Activated CD8-positive, alpha-beta T cell treated with anti-CD3 and anti-CD28 coated beads, Interleukin-2, amount 10 ng/mL, durations not matched to agents 7 days and 5 days (primary cell): Measurements from ENCODE around the gene C10orf67. TPM values are rescaled to one million over a fixed set of nuclear protein-coding genes. Genes with fewer than 3 reads are reported as not detected.

Source experiments
- ATAC-seq: fragments of 150-1000 bp; cut with Tn5 transposase; one replicate; pipeline ENCODE4 v1.10.0; 2021; ENCODE audit warnings: moderate library complexity
- CTCF ChIA-PET: fragments of 350-600 bp; sonication (Branson Sonifier 250); formaldehyde crosslinking; loops from one replicate; lab custom pipeline; 2021; ENCODE audit warnings: antibody characterized with exemption; lab: Charles Lee
- POLR2A ChIA-PET: fragments of 350-600 bp; sonication (Branson Sonifier 250); formaldehyde crosslinking; loops from one replicate; lab custom pipeline; 2021; ENCODE audit warnings: antibody characterized with exemption; lab: Charles Lee
- DNase-seq: peaks from one replicate; pipeline ENCODE4 v3.0.0-alpha.2; 2020
- H3K27ac Mint-ChIP-seq: one replicate; pipeline ENCODE4 v1.8.0; 2021; ENCODE audit warnings: mild to moderate bottlenecking, mixed read lengths
- H3K27me3 Mint-ChIP-seq: one replicate; pipeline ENCODE4 v1.8.0; 2021; ENCODE audit warnings: low read depth, mixed read lengths
- H3K36me3 Mint-ChIP-seq: one replicate; pipeline ENCODE4 v1.8.0; 2021; ENCODE audit warnings: low read depth, mixed read lengths
- H3K4me1 Mint-ChIP-seq: one replicate; pipeline ENCODE4 v1.8.0; 2021; ENCODE audit warnings: low read depth, mixed read lengths
- H3K4me3 Mint-ChIP-seq: one replicate; pipeline ENCODE4 v1.8.0; 2021; ENCODE audit warnings: mild to moderate bottlenecking, mixed read lengths
- H3K9me3 Mint-ChIP-seq: one replicate; pipeline ENCODE4 v1.8.0; 2022; ENCODE audit warnings: mixed read lengths; ENCODE audit not compliant: insufficient read depth
- total RNA-seq, 2 experiments: library from RNA; stranded (reverse); gene quantifications; one replicate each; pipeline ENCODE4 v1.2.3, GENCODE V29; 2021

Gene C10orf67
- total RNA-seq, 2 experiments from 2014 or later: not detected

DNA sequence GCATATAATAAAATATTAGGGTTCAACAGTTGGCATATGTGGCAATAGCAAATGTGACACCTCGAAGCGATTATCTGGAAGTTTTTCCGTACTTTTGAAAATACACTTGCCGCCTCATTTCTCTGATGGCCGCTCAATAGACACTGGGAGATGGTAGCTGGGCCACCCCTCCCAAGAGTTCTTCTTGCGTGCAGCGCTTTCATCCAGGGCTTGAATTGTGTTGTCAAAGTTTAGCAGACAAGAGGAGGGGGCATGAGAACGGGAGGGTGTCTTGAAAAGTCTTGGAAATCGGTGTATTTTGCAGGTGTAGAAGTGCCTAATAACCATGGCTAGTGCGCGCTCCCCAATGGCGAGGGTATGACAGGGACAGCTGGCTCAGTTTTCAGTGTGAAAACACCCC is 144.0 kb downstream of the C10orf67 start:
- POLR2A ChIA-PET: no interaction called here
- Mint-ChIP-seq H3K4me3 (no peak overlapping the region), H3K36me3 (no peaks in the 10 kb centered on the region), H3K4me1 (peaks cover 12% of the 10 kb centered on the region), H3K27ac (no peak overlapping the region), H3K27me3 (peaks cover 81% of the 10 kb centered on the region), H3K9me3 (no peaks in the 10 kb centered on the region)
- ATAC-seq (no peak), DNase-seq (no peak)
- CTCF ChIA-PET: no interaction called here

DNA sequence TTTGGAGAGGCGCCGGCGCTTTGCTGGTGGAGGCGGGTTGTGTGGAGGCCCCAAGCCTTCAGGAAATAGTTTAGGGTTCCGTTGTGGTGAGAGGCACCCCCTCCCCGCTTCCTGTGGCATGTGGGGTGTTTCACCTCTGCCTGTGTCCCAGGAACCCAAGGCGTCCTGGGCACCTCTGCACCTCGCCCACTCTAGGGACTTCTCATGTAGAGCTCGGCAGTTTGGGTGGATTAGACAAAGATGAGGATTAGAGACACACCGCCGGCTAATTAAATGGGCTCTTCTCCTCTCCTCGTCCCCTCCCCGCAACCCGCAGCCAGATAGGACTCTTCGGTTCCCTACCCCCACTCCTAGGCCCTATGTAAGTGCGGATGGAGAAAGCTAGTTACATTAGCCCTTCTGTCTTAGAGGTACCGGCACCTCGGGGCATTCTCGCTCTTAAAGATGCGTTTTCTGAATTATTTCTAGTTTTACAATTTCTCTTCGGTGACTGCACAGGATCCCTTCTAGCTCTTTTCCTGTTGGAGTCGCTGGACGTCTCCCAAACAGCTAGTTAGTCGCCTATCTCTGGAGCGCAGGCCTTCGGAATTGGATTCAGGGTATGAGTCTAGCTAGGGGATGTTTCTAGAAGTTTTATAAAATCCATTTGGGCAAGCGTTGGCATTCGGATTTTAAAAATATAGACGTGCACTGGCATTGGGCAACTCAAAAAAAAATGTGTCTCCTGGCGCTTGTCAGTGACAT is 144.7 kb downstream of the C10orf67 start:
- Mint-ChIP-seq H3K27me3 (peaks cover 83% of the 10 kb centered on the region), H3K9me3 (no peaks in the 10 kb centered on the region), H3K4me3 (no peak overlapping the region), H3K27ac (no peak overlapping the region), H3K36me3 (no peaks in the 10 kb centered on the region), H3K4me1 (peaks cover 14% of the 10 kb centered on the region)
- DNase-seq (peak; percentile 23), ATAC-seq (no peak)
- ChIA-PET CTCF (no interaction called here), POLR2A (no interaction called here)

DNA sequence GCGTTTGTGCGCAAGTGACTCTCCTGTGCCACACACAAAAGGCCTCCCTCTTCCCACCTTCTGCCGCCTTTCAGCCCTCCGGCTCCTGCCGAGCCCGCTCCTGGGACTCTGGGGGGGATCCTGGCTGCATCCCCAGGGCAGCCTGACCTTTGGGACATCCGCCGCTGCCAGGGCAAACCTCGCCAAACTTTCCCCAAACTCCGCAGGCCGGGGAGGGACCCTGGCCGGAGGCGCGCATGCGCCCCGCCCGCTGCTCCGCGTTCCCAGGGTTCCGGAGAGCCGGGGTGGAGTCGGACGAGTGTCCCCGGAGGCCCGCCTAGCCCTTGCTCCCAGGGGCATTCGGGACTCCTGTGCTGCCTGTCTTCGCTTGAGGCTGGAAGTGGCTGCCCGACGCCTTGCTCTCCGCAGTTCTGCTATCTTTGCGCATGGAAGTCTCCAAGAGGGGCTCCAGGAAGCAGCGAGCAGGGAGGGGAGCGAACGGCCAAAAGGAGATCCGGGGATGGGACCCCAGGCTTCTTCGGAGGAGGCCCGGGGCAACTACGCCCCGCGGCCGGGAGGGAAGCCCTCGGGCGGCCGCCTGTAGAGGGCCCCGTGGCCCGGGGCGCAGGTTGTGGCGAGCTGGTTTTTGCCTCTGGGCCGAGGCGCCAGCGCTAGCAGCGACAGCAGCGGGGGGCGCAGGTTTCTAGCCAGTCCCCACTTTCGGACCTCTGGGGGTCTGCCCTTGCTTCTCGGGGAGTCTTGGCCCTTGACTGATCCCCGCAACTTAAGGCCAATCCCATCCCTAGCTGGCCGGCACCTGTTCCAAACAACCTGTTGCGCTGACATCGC is 145.4 kb downstream of the C10orf67 start:
- Mint-ChIP-seq H3K4me3 (no peak overlapping the region), H3K4me1 (peaks cover 14% of the 10 kb centered on the region), H3K9me3 (no peaks in the 10 kb centered on the region), H3K27me3 (peaks cover 81% of the 10 kb centered on the region), H3K36me3 (no peaks in the 10 kb centered on the region), H3K27ac (no peak overlapping the region)
- ChIA-PET CTCF (no interaction called here), POLR2A (no interaction called here)
- DNase-seq: no peak
- no peak for ATAC-seq

GRCh38 chr10:23198610-23198939 is 146.0 kb downstream of the C10orf67 start:
- DNase-seq (no peak), ATAC-seq (no peak)
- Mint-ChIP-seq H3K4me1 (peaks cover 15% of the 10 kb centered on the region), H3K9me3 (no peaks in the 10 kb centered on the region), H3K27ac (no peak overlapping the region), H3K27me3 (peaks cover 81% of the 10 kb centered on the region), H3K36me3 (peaks cover 1% of the 10 kb centered on the region), H3K4me3 (no peak overlapping the region)
- ChIA-PET POLR2A (no interaction called here), CTCF (no interaction called here)

DNA sequence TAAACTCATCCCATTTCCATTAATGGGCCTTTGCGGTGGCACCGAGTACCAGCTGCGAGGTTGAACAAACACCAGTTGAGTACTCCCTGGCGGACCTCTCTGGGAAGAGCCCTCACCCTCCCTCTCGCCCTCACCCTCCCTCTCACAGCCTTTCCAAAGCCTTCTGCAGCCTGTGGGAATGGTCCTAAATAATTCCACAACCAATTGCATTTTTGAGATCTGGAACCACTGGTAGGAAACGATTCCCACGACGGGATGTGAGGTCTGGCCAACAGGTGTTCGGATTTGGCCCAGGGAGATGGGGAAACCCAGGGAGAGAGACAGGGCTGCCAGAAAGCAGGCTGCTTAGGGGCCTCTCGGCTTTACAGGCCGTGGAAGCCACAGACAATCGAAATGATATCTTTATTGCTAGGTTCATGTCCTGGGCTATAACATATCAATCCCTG is 147.2 kb downstream of the C10orf67 start:
- Mint-ChIP-seq H3K36me3 (peaks cover 3% of the 10 kb centered on the region), H3K4me1 (peaks cover 15% of the 10 kb centered on the region), H3K27me3 (peaks cover 77% of the 10 kb centered on the region), H3K4me3 (no peak overlapping the region), H3K9me3 (no peaks in the 10 kb centered on the region), H3K27ac (no peak overlapping the region)
- DNase-seq (no peak), ATAC-seq (no peak)
- POLR2A ChIA-PET: no interaction called here
- CTCF ChIA-PET: interaction anchor here (1.0 kb wide), 1 partner anchor 15 kb away, joined by 3 read pairs; no protein-coding TSS in a partner anchor

DNA sequence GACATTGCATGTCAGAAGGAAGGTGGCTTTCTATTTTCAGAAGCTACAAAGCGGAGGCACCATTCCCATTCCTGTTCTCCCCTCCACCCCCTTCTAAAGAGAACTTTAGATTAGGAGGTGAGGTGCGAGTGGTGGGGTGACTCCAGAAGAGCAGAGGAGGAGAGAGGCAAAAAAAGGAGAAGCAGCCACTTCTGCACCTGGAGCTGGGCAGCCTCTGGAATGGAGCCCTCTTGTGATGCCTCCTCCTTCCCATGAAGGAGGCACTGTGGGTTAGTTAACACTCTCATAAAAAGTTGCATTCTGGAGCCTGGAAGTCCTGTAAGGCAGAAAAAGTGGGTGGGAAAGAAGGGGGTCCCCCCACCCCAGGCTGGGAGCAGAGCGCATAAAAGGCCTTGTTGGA is 147.7 kb downstream of the C10orf67 start:
- ChIA-PET CTCF (interaction anchor here (1.0 kb wide), 1 partner anchor 15 kb away, joined by 3 read pairs; no protein-coding TSS in a partner anchor), POLR2A (no interaction called here)
- no peak overlapping the region for H3K4me3 Mint-ChIP-seq
- ATAC-seq (no peak), DNase-seq (no peak)
- no peaks in the 10 kb centered on the region for H3K9me3 Mint-ChIP-seq
- no peak overlapping the region for H3K27ac Mint-ChIP-seq
- H3K36me3 Mint-ChIP-seq: peaks cover 3% of the 10 kb centered on the region
- H3K4me1 Mint-ChIP-seq: peaks cover 15% of the 10 kb centered on the region
- H3K27me3 Mint-ChIP-seq: peaks cover 74% of the 10 kb centered on the region

- Mint-ChIP-seq H3K36me3 (peaks cover 3% of the 10 kb centered on the region), H3K9me3 (no peaks in the 10 kb centered on the region), H3K4me1 (peaks cover 15% of the 10 kb centered on the region), H3K27ac (no peak overlapping the region), H3K27me3 (peaks cover 74% of the 10 kb centered on the region), H3K4me3 (no peak overlapping the region)
- DNase-seq (no peak), ATAC-seq (no peak)
- CTCF ChIA-PET: interaction anchor here (1.0 kb wide), 1 partner anchor 16 kb away, joined by 3 read pairs; no protein-coding TSS in a partner anchor
- POLR2A ChIA-PET: no interaction called here
Observed at GRCh38 chr10:23195846-23196600, 148.6 kb downstream of the C10orf67 start.

DNA sequence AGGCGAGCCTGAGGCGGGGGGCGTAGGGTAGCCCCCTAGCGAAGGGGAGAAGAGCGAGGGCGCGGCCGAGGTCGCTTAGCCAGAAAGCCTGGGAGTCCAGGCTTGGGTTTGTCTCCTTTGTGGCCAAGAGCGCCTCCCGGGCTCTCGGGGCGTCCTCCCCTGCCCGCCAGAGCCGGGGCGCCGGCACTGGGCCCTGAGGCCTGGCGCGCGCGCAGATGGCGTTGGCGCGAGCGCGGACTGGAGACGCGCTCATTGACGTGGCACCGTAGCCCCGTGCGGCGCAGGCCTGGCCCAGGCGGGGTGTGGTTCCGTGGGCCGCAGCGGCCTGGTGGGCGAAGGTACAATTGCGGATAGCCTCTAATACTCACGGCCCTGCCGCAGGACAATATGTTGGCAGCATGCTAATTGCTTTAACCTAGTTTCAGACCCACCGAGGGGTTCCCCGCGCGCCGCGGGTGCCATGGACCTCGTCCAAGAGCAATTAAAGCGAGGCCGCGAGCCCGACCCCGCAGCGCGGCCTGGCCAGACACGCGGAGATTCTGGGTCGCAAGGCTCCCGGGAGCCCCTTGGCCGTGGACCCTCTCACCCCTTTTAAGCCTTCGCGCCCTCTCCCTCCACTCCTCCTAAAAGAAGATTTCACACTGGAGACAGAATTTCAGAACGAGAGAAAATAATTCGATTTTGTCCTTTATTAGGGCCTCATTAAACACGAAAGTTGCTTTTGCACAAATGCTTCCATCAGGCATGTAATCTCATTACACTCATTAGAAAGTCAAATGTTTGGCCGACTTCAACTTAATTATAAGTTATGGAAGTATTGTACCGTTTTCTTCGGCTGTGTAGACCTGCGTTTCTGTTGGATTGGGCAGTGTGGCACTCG is 149.4 kb downstream of the C10orf67 start:
- H3K36me3 Mint-ChIP-seq: peaks cover 3% of the 10 kb centered on the region
- peaks cover 74% of the 10 kb centered on the region for H3K27me3 Mint-ChIP-seq
- POLR2A ChIA-PET: no interaction called here
- no peak for DNase-seq
- peaks cover 14% of the 10 kb centered on the region for H3K4me1 Mint-ChIP-seq
- H3K4me3 Mint-ChIP-seq: no peak overlapping the region
- ATAC-seq: no peak
- CTCF ChIA-PET: no interaction called here
- H3K9me3 Mint-ChIP-seq: no peaks in the 10 kb centered on the region
- no peak overlapping the region for H3K27ac Mint-ChIP-seq

DNA sequence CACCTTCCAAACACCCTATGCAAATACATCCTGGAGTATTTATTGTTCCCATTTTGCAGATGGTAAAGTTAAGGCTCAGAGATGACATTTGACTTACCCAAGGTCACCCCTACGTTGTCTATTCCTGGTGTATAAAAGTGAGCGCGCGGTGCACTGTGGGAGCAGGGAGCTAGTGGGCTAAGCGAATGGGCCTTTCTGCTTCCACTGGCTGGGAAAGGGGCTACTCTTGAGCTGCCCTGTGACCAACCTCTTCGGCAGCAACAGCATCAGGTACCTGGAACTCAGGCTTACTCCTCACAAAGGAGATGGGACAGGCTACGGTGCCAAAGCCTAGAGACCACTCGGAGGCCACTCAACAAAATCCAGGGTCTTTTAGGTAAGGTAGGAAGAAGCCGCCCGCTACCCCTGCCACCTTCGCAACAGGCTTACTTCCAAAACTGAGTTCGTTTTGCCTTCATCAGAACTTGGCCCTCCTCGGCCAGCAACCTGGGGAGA is 150.1 kb downstream of the C10orf67 start:
- H3K27ac Mint-ChIP-seq: no peak overlapping the region
- no peak overlapping the region for H3K4me3 Mint-ChIP-seq
- H3K4me1 Mint-ChIP-seq: peaks cover 8% of the 10 kb centered on the region
- ATAC-seq (no peak), DNase-seq (no peak)
- ChIA-PET POLR2A (no interaction called here), CTCF (no interaction called here)
- H3K9me3 Mint-ChIP-seq: no peaks in the 10 kb centered on the region
- peaks cover 3% of the 10 kb centered on the region for H3K36me3 Mint-ChIP-seq
- H3K27me3 Mint-ChIP-seq: peaks cover 73% of the 10 kb centered on the region

DNA sequence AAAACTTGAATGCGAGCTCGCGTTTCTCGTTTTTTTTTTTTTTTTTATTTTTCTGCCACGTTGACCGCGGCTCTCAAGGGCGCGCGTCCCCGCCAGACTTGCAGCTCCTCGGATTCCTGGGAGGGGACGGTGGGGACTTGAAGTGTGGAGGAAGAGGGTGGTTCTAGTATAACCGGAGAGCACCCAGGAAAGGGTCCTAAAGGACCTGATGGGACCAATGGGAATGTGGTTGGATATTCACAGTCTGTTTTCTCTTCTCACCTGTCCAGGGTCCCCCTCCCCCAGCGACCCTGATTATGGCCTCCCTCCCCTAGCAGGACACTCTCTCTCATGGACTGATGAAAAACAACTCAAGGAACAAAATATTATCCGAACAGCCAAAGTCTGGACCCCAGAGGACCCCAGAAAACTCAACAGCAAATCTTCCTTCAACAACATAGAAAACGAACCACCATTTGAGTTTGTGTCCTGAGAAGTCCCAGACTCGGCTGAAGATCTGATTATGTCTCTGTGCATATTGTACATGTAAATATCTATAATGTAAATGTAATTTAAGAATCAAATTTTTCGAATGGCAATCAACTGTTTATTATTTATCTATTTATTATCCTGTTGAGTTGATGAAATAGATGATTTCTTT is 151.0 kb downstream of the C10orf67 start:
- H3K4me3 Mint-ChIP-seq: peak overlapping the region; percentile 55
- peaks cover 3% of the 10 kb centered on the region for H3K36me3 Mint-ChIP-seq
- POLR2A ChIA-PET: no interaction called here
- H3K27ac Mint-ChIP-seq: peak overlapping the region; percentile 78
- CTCF ChIA-PET: no interaction called here
- peaks cover 79% of the 10 kb centered on the region for H3K27me3 Mint-ChIP-seq
- peaks cover 7% of the 10 kb centered on the region for H3K4me1 Mint-ChIP-seq
- ATAC-seq: no peak
- no peaks in the 10 kb centered on the region for H3K9me3 Mint-ChIP-seq
- no peak for DNase-seq
